Neural cell (in vitro differentiated cells): ENCODE results near the gene STX16.

Source experiments
- EZH2 ChIP-seq: fragments of 200-600, 300-800 bp; shearing (Covaris generic), sonication (generic); IDR thresholded peaks from 2 replicates; pipeline ENCODE4 v1.6.1; 2014; ENCODE audit warnings: antibody characterized with exemption, low read length, borderline replicate concordance, mild to moderate bottlenecking; ENCODE audit not compliant: insufficient read depth, poor library complexity, severe bottlenecking
- MXI1 ChIP-seq: fragments of 450-650 bp; conservative IDR thresholded peaks from 2 replicates; pipeline ENCODE4 v1.6.1; 2014; ENCODE audit warnings: antibody characterized with exemption, mild to moderate bottlenecking; ENCODE audit not compliant: poor library complexity, severe bottlenecking
- POLR2AphosphoS5 ChIP-seq: IDR thresholded peaks from 2 replicates; pipeline ENCODE4 v1.6.1; 2012
- RAD21 ChIP-seq: fragments of 450-650 bp; conservative IDR thresholded peaks from 2 replicates; pipeline ENCODE4 v1.6.1; 2014; ENCODE audit warnings: antibody characterized with exemption, mild to moderate bottlenecking, moderate library complexity
- SMC3 ChIP-seq: fragments of 450-650 bp; conservative IDR thresholded peaks from 2 replicates; pipeline ENCODE4 v1.6.1; 2014; ENCODE audit warnings: antibody characterized with exemption, mild to moderate bottlenecking, moderate library complexity; ENCODE audit not compliant: poor library complexity
- TAF1 ChIP-seq: IDR thresholded peaks from 2 replicates; pipeline ENCODE4 v1.6.1; 2012; ENCODE audit warnings: low read depth
- TF ChIP-seq, protein P1 (sequence below): fragments of 450-650 bp; IDR thresholded peaks from 2 replicates; pipeline ENCODE4 v1.5.1; 2014; ENCODE audit warnings: antibody characterized with exemption, mild to moderate bottlenecking, moderate library complexity; ENCODE audit not compliant: poor library complexity, severe bottlenecking
- TF ChIP-seq, protein P2 (sequence below): IDR thresholded peaks from 2 replicates; pipeline ENCODE4 v1.6.1; 2012; ENCODE audit warnings: borderline replicate concordance

DNA sequence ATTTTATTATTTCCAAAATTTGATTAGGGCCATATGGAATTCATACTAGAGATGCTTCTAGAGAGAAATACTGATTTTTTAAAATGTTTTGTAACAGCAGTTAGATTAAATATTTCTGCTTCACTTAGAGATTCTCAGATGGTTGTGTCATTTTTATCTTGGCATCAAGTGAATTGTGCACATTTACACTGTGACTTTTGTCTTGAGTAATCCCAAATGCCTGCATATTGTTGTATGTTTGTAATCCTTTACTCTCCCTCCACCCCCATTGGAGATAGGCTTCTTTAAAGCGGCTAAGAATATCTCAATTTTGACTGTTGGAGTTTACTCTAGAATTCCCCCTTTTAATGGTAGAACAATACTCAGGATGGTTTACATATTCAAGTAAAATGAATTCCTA is 19.0 kb downstream of the STX16 start:
- TF ChIP-seq, protein P1, sequence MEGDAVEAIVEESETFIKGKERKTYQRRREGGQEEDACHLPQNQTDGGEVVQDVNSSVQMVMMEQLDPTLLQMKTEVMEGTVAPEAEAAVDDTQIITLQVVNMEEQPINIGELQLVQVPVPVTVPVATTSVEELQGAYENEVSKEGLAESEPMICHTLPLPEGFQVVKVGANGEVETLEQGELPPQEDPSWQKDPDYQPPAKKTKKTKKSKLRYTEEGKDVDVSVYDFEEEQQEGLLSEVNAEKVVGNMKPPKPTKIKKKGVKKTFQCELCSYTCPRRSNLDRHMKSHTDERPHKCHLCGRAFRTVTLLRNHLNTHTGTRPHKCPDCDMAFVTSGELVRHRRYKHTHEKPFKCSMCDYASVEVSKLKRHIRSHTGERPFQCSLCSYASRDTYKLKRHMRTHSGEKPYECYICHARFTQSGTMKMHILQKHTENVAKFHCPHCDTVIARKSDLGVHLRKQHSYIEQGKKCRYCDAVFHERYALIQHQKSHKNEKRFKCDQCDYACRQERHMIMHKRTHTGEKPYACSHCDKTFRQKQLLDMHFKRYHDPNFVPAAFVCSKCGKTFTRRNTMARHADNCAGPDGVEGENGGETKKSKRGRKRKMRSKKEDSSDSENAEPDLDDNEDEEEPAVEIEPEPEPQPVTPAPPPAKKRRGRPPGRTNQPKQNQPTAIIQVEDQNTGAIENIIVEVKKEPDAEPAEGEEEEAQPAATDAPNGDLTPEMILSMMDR: no peak
- TF ChIP-seq, protein P2, sequence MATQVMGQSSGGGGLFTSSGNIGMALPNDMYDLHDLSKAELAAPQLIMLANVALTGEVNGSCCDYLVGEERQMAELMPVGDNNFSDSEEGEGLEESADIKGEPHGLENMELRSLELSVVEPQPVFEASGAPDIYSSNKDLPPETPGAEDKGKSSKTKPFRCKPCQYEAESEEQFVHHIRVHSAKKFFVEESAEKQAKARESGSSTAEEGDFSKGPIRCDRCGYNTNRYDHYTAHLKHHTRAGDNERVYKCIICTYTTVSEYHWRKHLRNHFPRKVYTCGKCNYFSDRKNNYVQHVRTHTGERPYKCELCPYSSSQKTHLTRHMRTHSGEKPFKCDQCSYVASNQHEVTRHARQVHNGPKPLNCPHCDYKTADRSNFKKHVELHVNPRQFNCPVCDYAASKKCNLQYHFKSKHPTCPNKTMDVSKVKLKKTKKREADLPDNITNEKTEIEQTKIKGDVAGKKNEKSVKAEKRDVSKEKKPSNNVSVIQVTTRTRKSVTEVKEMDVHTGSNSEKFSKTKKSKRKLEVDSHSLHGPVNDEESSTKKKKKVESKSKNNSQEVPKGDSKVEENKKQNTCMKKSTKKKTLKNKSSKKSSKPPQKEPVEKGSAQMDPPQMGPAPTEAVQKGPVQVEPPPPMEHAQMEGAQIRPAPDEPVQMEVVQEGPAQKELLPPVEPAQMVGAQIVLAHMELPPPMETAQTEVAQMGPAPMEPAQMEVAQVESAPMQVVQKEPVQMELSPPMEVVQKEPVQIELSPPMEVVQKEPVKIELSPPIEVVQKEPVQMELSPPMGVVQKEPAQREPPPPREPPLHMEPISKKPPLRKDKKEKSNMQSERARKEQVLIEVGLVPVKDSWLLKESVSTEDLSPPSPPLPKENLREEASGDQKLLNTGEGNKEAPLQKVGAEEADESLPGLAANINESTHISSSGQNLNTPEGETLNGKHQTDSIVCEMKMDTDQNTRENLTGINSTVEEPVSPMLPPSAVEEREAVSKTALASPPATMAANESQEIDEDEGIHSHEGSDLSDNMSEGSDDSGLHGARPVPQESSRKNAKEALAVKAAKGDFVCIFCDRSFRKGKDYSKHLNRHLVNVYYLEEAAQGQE: no peak
- TF ChIP-seq RAD21: no peak
- no peak for TF ChIP-seq SMC3
- TF ChIP-seq POLR2AphosphoS5: no peak
- TF ChIP-seq MXI1: no peak
- TF ChIP-seq EZH2: no peak
- TF ChIP-seq TAF1: no peak
